Rectal smooth muscle tissue (tissue), 1 donor: Measurements from ENCODE around the gene TNS3.

ENCODE experiments used
- H3K27ac ChIP-seq: one replicate; pipeline ENCODE4 v1.7.0; 2013; ENCODE audit warnings: low read depth, low read length, inconsistent platforms
- H3K27me3 ChIP-seq: one replicate; pipeline ENCODE4 v1.7.0; 2013; ENCODE audit warnings: low read length; ENCODE audit not compliant: control insufficient read depth, insufficient read depth
- H3K36me3 ChIP-seq: one replicate; pipeline ENCODE4 v1.7.0; 2013; ENCODE audit warnings: low read length; ENCODE audit not compliant: control insufficient read depth, insufficient read depth
- H3K4me1 ChIP-seq: one replicate; pipeline ENCODE4 v1.7.0; 2013; ENCODE audit warnings: low read length; ENCODE audit not compliant: control insufficient read depth, insufficient read depth
- H3K4me3 ChIP-seq: one replicate; pipeline ENCODE4 v1.7.0; 2013; ENCODE audit warnings: low read length
- H3K9ac ChIP-seq: one replicate; pipeline ENCODE4 v1.7.0; 2013; ENCODE audit warnings: low read length

Gene TNS3

DNA sequence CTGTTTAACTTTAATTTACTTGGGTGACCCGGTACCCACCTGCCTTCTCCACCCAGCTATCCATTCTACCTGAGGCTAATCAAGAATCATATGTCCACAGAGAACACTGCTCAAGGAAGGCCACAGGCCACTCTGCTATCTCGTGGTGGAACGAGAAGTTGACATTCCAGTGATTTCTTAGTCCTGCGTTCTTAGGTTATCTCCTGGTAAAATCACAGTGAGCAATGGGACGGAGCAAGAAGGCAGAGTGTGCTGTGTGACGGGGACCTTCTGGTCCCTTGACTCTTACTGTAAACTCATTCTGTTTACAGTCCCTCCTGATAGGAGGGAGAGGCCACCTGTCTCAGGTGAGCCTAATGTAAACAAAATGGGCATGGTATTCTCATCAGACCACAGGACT lies 256.6 kb downstream of the TNS3 start:
- Histone ChIP-seq H3K27ac (no peak overlapping the region), H3K36me3 (peaks cover 5% of the 10 kb centered on the region), H3K4me1 (peaks cover 16% of the 10 kb centered on the region), H3K27me3 (no peaks in the 10 kb centered on the region), H3K4me3 (no peak overlapping the region), H3K9ac (no peak overlapping the region)

DNA sequence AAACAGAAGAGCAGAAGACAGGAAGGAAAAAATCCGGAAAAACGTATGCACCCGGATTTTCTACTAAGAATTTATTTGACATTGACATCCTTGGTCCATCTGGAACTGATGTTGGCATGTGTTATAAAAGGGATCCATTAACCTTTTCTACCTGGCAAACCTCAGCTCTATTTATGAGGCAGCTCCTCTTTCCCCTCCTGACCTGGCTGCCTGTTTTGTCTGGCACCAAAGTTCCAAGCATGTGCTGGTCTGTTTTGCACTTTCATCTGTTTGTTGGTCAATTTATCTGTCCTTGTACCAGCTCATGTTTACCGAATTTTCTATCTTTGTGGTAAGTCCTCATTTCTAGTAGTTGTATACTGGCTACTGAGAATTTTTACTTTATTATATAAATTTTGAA lies 258.0 kb downstream of the TNS3 start:
- peaks cover 5% of the 10 kb centered on the region for H3K36me3 ChIP-seq
- H3K4me3 ChIP-seq = no peak overlapping the region
- H3K27me3 ChIP-seq = no peaks in the 10 kb centered on the region
- no peak overlapping the region for H3K9ac ChIP-seq
- peaks cover 10% of the 10 kb centered on the region for H3K4me1 ChIP-seq
- H3K27ac ChIP-seq = no peak overlapping the region

DNA sequence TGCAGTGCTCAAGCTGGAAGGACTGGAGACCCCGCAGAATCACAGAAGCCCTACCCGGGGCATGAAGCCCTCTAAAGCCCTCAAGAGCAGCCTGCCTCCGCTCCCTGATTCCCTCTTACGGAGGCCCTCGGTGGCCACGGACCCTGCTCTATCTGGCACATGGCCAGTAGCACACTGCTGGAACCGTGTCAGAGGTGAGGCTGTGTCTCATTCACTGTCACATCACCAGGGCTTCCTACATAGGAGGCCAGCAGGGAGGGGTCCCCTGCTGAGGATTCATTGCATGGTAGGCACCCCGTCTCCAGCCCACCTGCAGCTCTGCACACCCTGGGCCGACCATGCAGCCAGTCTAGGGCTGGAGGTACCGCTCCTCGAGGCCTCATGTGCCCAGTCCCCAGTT lies 259.2 kb downstream of the TNS3 start:
- H3K27ac ChIP-seq = no peak overlapping the region
- no peaks in the 10 kb centered on the region for H3K27me3 ChIP-seq
- H3K36me3 ChIP-seq = peaks cover 5% of the 10 kb centered on the region
- peaks cover 4% of the 10 kb centered on the region for H3K4me1 ChIP-seq
- no peak overlapping the region for H3K9ac ChIP-seq
- H3K4me3 ChIP-seq = no peak overlapping the region

GRCh38 chr7:47320296-47320695 lies 261.6 kb downstream of the TNS3 start:
- no peak overlapping the region for H3K27ac ChIP-seq
- H3K9ac ChIP-seq = no peak overlapping the region
- H3K4me3 ChIP-seq = no peak overlapping the region
- peaks cover 4% of the 10 kb centered on the region for H3K4me1 ChIP-seq
- H3K36me3 ChIP-seq = peaks cover 5% of the 10 kb centered on the region
- H3K27me3 ChIP-seq = no peaks in the 10 kb centered on the region

DNA sequence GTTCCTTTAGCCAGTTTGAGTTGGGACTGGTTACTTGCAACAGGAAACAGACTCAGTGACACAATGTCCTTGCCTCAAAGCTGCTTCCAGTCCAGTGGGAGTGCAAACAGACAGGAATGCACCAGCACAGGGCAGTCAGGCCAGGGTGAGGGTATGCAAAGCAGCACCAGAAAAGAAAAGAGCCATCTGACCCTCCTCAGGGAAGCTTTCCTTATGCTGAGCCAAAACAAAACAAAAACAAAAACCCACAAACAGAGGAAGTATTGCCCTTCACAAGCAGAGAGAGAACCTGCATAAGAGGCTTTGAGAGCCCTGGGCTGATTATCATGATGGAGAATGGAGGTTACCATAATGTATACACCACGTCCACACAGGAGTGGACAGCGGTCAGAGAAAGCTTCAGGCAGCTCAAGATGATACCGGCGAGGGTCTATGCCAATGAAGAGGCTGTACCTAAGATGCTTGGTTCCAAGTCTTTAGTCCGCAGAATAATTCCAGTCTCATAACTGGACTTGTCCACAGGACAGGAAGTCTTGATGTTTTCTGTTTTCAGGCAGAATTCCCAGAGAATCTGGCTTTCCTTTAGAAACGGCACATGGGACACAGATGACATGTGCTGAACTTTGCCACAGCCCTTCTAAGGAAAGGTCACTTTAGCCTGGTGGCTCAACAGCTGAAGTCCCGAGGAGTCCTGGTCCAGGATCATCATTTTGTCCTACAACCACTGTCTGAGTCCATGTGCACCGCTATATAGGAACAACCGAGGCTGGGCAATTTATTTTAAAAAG lies 263.3 kb downstream of the TNS3 start:
- Histone ChIP-seq H3K4me3 (no peak overlapping the region), H3K4me1 (peaks cover 10% of the 10 kb centered on the region), H3K36me3 (peaks cover 5% of the 10 kb centered on the region), H3K9ac (no peak overlapping the region), H3K27me3 (no peaks in the 10 kb centered on the region), H3K27ac (no peak overlapping the region)

- Histone ChIP-seq H3K4me1 (peaks cover 10% of the 10 kb centered on the region), H3K27ac (no peak overlapping the region), H3K9ac (no peak overlapping the region), H3K27me3 (no peaks in the 10 kb centered on the region), H3K36me3 (peaks cover 5% of the 10 kb centered on the region), H3K4me3 (no peak overlapping the region)
These were observed 264.4 kb downstream of the TNS3 start for GRCh38 chr7:47317487-47317886.

DNA sequence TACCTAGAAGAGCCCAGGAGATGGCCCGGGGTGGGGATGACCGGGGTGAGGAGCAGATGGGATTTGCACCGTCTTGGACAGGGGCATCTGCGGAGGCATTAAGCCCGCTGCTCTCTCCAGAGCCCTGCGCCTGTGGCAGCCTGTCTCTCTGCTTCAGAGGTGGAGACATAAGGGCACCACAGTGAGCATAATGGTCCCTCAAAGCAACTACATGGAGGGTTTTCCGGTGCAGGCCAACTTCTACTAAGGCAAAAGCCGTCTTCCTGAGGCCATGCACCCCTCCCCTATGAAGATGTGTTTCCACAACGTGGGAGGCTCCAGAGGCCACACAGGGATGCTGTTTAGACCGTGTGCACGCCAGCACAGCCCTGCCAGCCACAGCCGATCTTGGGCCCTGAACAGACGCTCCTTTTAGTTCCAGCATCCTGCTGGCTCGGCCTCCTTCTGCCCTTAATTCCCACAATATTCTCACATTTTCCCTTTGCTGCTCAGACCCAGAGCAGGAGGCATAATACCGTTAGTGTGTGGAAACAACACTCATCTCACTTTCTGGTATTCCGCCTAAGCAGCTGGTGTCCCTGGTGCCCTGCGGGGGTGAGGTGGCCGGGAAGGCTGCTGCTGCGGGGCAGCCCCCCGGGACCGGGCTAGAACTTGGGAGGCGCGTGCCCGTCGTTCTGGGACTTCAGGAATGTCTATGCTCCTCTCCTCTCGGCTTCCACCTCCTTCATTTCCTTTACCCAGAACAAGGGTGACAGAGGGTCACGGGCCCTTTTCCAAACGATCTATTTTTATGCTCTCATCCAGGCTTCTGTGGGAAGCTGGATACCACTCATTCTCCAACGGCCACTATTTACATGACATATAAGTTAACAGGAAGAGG lies 266.9 kb downstream of the TNS3 start:
- peaks cover 10% of the 10 kb centered on the region for H3K4me1 ChIP-seq
- H3K36me3 ChIP-seq = no peaks in the 10 kb centered on the region
- H3K27me3 ChIP-seq = no peaks in the 10 kb centered on the region
- peak overlapping the region; percentile 69 for H3K27ac ChIP-seq
- no peak overlapping the region for H3K9ac ChIP-seq
- H3K4me3 ChIP-seq = no peak overlapping the region

- H3K36me3 ChIP-seq = no peaks in the 10 kb centered on the region
- H3K4me3 ChIP-seq = no peak overlapping the region
- peaks cover 10% of the 10 kb centered on the region for H3K4me1 ChIP-seq
- H3K27ac ChIP-seq = peak overlapping the region; percentile 69
- H3K9ac ChIP-seq = no peak overlapping the region
- no peaks in the 10 kb centered on the region for H3K27me3 ChIP-seq
These were observed 267.7 kb downstream of the TNS3 start for GRCh38 chr7:47314248-47314647.

DNA sequence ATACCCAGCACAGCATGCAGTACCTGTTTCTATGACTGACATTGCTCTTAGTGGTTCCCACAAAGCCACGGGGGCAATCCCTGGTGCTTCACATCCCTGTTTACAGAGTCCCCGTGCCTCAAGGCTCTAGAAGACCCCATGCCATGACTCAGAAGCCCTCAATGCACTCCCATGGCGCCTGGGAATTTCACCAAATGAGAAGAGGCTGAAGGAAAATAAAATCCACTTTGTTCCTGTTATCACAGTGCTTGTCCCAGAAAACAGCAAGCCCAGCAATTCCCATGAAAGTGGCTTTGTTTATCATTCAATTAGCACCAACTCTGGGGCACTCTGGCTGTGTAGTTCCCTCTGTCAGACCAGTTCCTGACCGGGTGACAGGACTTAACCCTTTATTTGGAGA lies 268.3 kb downstream of the TNS3 start:
- Histone ChIP-seq H3K4me3 (no peak overlapping the region), H3K9ac (no peak overlapping the region), H3K36me3 (peaks cover 1% of the 10 kb centered on the region), H3K4me1 (peaks cover 10% of the 10 kb centered on the region), H3K27ac (no peak overlapping the region), H3K27me3 (no peaks in the 10 kb centered on the region)

DNA sequence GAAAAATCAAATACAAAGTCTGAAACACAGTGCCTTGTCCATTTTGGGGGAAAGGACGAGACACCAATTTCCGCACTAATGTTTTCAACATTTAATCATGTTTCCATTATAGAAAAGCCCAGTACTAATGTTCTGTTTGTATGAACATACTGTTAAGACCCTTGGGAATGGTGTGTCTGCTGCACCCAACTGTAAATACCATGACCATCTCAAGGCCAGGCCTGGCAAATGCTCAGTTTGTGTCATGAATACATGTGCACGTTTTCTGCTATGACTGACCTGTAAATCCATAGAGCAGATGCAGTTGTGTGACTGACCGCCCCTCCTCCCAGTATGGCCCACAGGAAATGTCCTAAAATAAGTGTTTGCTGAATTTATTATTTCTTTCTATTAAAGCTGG lies 270.0 kb downstream of the TNS3 start:
- H3K4me1 ChIP-seq = peaks cover 10% of the 10 kb centered on the region
- no peak overlapping the region for H3K4me3 ChIP-seq

GRCh38 chr7:47310020-47310419 lies 271.9 kb downstream of the TNS3 start:
- Histone ChIP-seq H3K4me1 (peaks cover 5% of the 10 kb centered on the region), H3K27ac (no peak overlapping the region), H3K9ac (no peak overlapping the region), H3K27me3 (no peaks in the 10 kb centered on the region), H3K36me3 (peaks cover 2% of the 10 kb centered on the region), H3K4me3 (no peak overlapping the region)

More for the DNA sequence above, 270.0 kb downstream of the TNS3 start:
- Histone ChIP-seq H3K36me3 (peaks cover 2% of the 10 kb centered on the region), H3K27me3 (no peaks in the 10 kb centered on the region), H3K9ac (no peak overlapping the region), H3K27ac (no peak overlapping the region)

- Histone ChIP-seq H3K4me3 (no peak overlapping the region), H3K4me1 (no peaks in the 10 kb centered on the region), H3K36me3 (peaks cover 2% of the 10 kb centered on the region), H3K27ac (no peak overlapping the region), H3K9ac (no peak overlapping the region), H3K27me3 (no peaks in the 10 kb centered on the region)
These were observed 273.1 kb downstream of the TNS3 start for GRCh38 chr7:47308808-47309207.
